SU-DHL-6 (cell line): ENCODE data around the gene CACNG7.

ENCODE experiments used
- H2AFZ ChIP-seq: fragments of 200-600 bp; sonication (generic); 2 replicates; pipeline ENCODE4 v1.6.1; 2014; ENCODE audit warnings: low read depth, mild to moderate bottlenecking, moderate library complexity, mixed read lengths, antibody characterized with exemption, low read length; ENCODE audit not compliant: severe bottlenecking
- H3F3A ChIP-seq: fragments of 200-600 bp; shearing (Covaris generic); 2 replicates; pipeline ENCODE4 v1.6.0; 2016; ENCODE audit warnings: antibody characterized with exemption, mild to moderate bottlenecking; ENCODE audit not compliant: insufficient read depth
- H3K27ac ChIP-seq: fragments of 200-600 bp; sonication (generic); 2 replicates; pipeline ENCODE4 v1.5.1; 2016; ENCODE audit warnings: low read depth, mild to moderate bottlenecking, low read length, moderate library complexity, mixed read lengths
- H3K27me3 ChIP-seq: fragments of 200-600 bp; sonication (generic), shearing (Covaris generic); 2 replicates; pipeline ENCODE4 v1.6.0; 2014; ENCODE audit warnings: mild to moderate bottlenecking, low read length
- H3K36me3 ChIP-seq: fragments of 200-600 bp; sonication (generic); 2 replicates; pipeline ENCODE4 v1.6.1; 2014; ENCODE audit warnings: mild to moderate bottlenecking, low read length, mixed read lengths
- H3K4me2 ChIP-seq: fragments of 300-600, 200-600 bp; shearing (Covaris generic), sonication (generic); 2 replicates; pipeline ENCODE4 v1.6.0; 2014; ENCODE audit warnings: low read length, low read depth, mild to moderate bottlenecking; ENCODE audit not compliant: poor library complexity, severe bottlenecking
- H3K4me3 ChIP-seq: fragments of 200-600 bp; sonication (generic); 2 replicates; pipeline ENCODE4 v1.5.1; 2014; ENCODE audit warnings: antibody characterized with exemption, low read length, mild to moderate bottlenecking, mixed read lengths; ENCODE audit not compliant: insufficient read depth, poor library complexity, severe bottlenecking
- H3K79me2 ChIP-seq: fragments of 200-600 bp; sonication (generic); 2 replicates; pipeline ENCODE4 v1.6.1; 2014; ENCODE audit warnings: mild to moderate bottlenecking, low read length, moderate library complexity; ENCODE audit not compliant: insufficient read depth
- H3K9ac ChIP-seq: fragments of 200-600 bp; sonication (generic); 2 replicates; pipeline ENCODE4 v1.7.0; 2014; ENCODE audit warnings: mild to moderate bottlenecking, low read length
- H3K9me2 ChIP-seq: fragments of 200-600 bp; sonication (generic); replicated peaks from 2 replicates; pipeline ENCODE4 v1.6.1; 2014; ENCODE audit warnings: low read length; ENCODE audit not compliant: insufficient read depth
- H3K9me3 ChIP-seq: fragments of 200-600 bp; sonication (generic); 2 replicates; pipeline ENCODE4 v1.6.1; 2014; ENCODE audit warnings: low read length, mixed read lengths; ENCODE audit not compliant: insufficient read depth
- H4K20me1 ChIP-seq: fragments of 200-600 bp; sonication (generic); 2 replicates; pipeline ENCODE4 v1.6.1; 2014; ENCODE audit warnings: low read depth, mild to moderate bottlenecking, antibody characterized with exemption, low read length, moderate library complexity, mixed read lengths
- EZH2phosphoT487 ChIP-seq: fragments of 200-600 bp; sonication (generic), shearing (Covaris generic); conservative IDR thresholded peaks from 2 replicates; pipeline ENCODE4 v1.6.1; 2018; ENCODE audit warnings: mild to moderate bottlenecking, antibody characterized with exemption, low read length, moderate library complexity, mixed read lengths
- TF ChIP-seq, protein P1 (sequence below): fragments of 200-600 bp; sonication (generic); IDR thresholded peaks from one replicate; pipeline ENCODE4 v1.5.1; 2017; ENCODE audit warnings: antibody characterized with exemption, mild to moderate bottlenecking, low read length, moderate library complexity; ENCODE audit not compliant: insufficient read depth, poor library complexity, severe bottlenecking

The CACNG7 gene

GRCh38 chr19:53908106-53908934 lies 758 bp upstream of the CACNG7 start:
- Histone ChIP-seq H3K27me3 (no peaks in the 10 kb centered on the region), H3K4me3 (no peak overlapping the region), H2AFZ (no peak overlapping the region)

DNA sequence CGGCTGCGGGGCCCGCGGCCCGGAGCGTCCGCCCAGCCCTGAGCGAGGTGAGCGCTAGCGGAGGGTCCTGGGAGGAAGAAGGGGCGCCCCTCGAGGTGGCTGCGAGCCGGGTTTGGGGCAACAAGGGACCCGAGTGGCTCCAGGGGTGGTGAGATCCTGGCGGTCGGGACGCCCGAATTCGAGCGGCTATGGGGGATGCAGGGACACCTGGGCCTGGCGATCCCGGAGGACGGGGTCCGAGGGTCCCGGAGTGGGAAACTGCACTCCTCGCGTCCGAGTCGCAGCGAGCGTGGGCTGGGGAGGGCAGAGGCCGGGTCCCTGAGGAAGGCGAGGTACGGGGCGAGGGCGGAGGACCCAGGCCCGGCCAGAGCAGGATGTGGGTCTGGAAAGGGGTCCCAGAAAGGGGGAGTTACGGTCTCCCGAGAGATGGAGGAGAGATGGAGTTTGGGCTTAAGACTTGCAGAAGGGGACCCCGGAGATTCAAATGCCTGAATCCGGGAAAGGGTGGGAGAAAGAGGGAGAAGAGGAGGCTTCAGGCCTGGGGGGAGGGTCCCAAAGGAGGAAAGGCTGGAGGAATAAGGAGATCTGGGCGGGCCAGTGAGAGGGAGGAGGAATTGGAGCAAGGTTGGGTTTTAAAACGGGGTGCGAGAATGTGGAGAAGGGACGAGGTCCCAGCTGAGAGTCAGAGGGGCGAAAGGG lies 542 bp downstream of the CACNG7 start:
- TF ChIP-seq, protein P1, sequence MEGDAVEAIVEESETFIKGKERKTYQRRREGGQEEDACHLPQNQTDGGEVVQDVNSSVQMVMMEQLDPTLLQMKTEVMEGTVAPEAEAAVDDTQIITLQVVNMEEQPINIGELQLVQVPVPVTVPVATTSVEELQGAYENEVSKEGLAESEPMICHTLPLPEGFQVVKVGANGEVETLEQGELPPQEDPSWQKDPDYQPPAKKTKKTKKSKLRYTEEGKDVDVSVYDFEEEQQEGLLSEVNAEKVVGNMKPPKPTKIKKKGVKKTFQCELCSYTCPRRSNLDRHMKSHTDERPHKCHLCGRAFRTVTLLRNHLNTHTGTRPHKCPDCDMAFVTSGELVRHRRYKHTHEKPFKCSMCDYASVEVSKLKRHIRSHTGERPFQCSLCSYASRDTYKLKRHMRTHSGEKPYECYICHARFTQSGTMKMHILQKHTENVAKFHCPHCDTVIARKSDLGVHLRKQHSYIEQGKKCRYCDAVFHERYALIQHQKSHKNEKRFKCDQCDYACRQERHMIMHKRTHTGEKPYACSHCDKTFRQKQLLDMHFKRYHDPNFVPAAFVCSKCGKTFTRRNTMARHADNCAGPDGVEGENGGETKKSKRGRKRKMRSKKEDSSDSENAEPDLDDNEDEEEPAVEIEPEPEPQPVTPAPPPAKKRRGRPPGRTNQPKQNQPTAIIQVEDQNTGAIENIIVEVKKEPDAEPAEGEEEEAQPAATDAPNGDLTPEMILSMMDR = no peak
- TF ChIP-seq EZH2phosphoT487 = no peak
- Histone ChIP-seq H3K9me3 (no peaks in the 10 kb centered on the region), H3K36me3 (no peaks in the 10 kb centered on the region), H3K27me3 (no peaks in the 10 kb centered on the region), H3K9me2 (no peaks in the 10 kb centered on the region), H2AFZ (no peak overlapping the region), H3K4me2 (no peak overlapping the region), H4K20me1 (no peaks in the 10 kb centered on the region), H3K79me2 (no peaks in the 10 kb centered on the region), H3K9ac (no peak overlapping the region), H3F3A (no peaks in the 10 kb centered on the region), H3K4me3 (no peak overlapping the region), H3K27ac (no peak overlapping the region)

More at GRCh38 chr19:53908106-53908934, 758 bp upstream of the CACNG7 start:
- Histone ChIP-seq H3K9me2 (no peaks in the 10 kb centered on the region), H3K79me2 (no peaks in the 10 kb centered on the region), H3K9me3 (no peaks in the 10 kb centered on the region), H3K27ac (no peak overlapping the region), H3K4me2 (no peak overlapping the region), H3K36me3 (no peaks in the 10 kb centered on the region), H3F3A (no peaks in the 10 kb centered on the region), H3K9ac (no peak overlapping the region), H4K20me1 (no peaks in the 10 kb centered on the region)
- TF ChIP-seq EZH2phosphoT487 = no peak
- TF ChIP-seq, protein P1 = no peak

DNA sequence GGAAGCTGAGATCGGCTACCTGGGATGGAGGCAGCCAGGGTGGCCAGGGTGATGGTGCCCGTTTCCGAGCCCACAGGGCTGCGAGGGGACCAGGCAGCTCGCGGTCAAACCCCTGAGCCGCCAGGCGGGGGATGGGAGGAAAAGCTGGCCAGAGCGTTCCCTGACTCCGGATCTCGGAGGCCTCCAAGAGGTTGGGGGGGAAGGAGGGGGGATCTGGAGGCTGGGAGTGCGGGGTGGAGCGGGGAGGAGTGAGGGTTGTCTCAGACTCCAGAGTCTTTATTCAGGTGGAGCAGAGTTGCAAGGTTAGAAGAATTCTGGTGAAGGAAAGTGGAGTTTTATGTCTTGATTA lies 1.1 kb downstream of the CACNG7 start:
- no peaks in the 10 kb centered on the region for H3F3A ChIP-seq
- TF ChIP-seq EZH2phosphoT487 = no peak
- TF ChIP-seq, protein P1 = no peak
- H2AFZ ChIP-seq = no peak overlapping the region
- H3K9me3 ChIP-seq = no peaks in the 10 kb centered on the region
- no peak overlapping the region for H3K27ac ChIP-seq
- H3K9me2 ChIP-seq = no peaks in the 10 kb centered on the region
- H4K20me1 ChIP-seq = no peaks in the 10 kb centered on the region
- no peaks in the 10 kb centered on the region for H3K27me3 ChIP-seq
- no peak overlapping the region for H3K9ac ChIP-seq
- no peak overlapping the region for H3K4me2 ChIP-seq
- H3K79me2 ChIP-seq = no peaks in the 10 kb centered on the region
- H3K4me3 ChIP-seq = no peak overlapping the region
- H3K36me3 ChIP-seq = no peaks in the 10 kb centered on the region
